ENCODE results near the gene MYO16. TPM values are rescaled to one million over a fixed set of nuclear protein-coding genes. Genes with fewer than 3 reads are reported as not detected.

Gene MYO16
- total and polyA plus RNA-seq, 2 of the 4 experiments (the other 2 are of a cell fraction): under 0.01 to 0.03 TPM

GRCh38 chr13:108615241-108615640 lies 14.2 kb upstream of the MYO16 start:
- H2BK5ac ChIP-seq (ENCODE audit: low read depth, low read length, poor library complexity, severe bottlenecking): no peak overlapping the region
- no peak overlapping the region for H3K23ac ChIP-seq (ENCODE audit: low read depth, low read length)
- H2AK9ac ChIP-seq (replicated peaks; ENCODE audit: low read depth, low read length, poor library complexity): no peak overlapping the region
- H4K5ac ChIP-seq (ENCODE audit: low read depth, low read length): no peak overlapping the region
- H3K9me3 ChIP-seq (ENCODE audit: control insufficient read depth, insufficient read depth, low read length): no peaks in the 10 kb centered on the region
- H4K20me1 ChIP-seq (ENCODE audit: insufficient read depth, low read length): no peaks in the 10 kb centered on the region
- no peak overlapping the region for H3K4me2 ChIP-seq (ENCODE audit: low read depth, low read length)
- H3K14ac ChIP-seq (replicated peaks; ENCODE audit: low read depth, low read length): no peak overlapping the region
- no peak overlapping the region for H2AFZ ChIP-seq (replicated peaks; ENCODE audit: low read length, poor library complexity)
- dilution Hi-C loops (cut with HindIII; ENCODE audit: low sequenced_read_pairs, unreplicated experiment) (no loop called here), in situ Hi-C loops (cut with MboI; ENCODE audit: low sequenced_read_pairs) (no loop called here), intact Hi-C loops (cut with micrococcal nuclease) (no loop called here)
- no peaks in the 10 kb centered on the region for H3K4me1 ChIP-seq (ENCODE audit: control insufficient read depth, insufficient read depth, low read length)
- ChIA-PET POLR2A (ENCODE audit: unreplicated experiment) (no interaction called here), CTCF (no interaction called here)
- no peak for TF ChIP-seq RFX5 (IDR thresholded peaks at IDR 0.05; ENCODE audit: low read depth, low read length)
- no peak for TF ChIP-seq ELK1 (IDR thresholded peaks at IDR 0.05; ENCODE audit: borderline replicate concordance, low read depth, low read length)
- TF ChIP-seq SMC3 (IDR thresholded peaks at IDR 0.05; ENCODE audit: low read depth, low read length): no peak
- TF ChIP-seq POLR2A (IDR thresholded peaks at IDR 0.05; ENCODE audit: low read depth, low read length): no peak
- no peak for TF ChIP-seq CTCF (conservative IDR thresholded peaks at IDR 0.05; ENCODE audit: low read depth, low read length)
- no peak for TF ChIP-seq FOS (IDR thresholded peaks at IDR 0.05; ENCODE audit: low read depth, low read length)
- no peak for TF ChIP-seq NFE2L2 (IDR thresholded peaks at IDR 0.05; ENCODE audit: low read depth, low read length)
- TF ChIP-seq RCOR1 (IDR thresholded peaks at IDR 0.05; ENCODE audit: insufficient replicate concordance, low read length): no peak
- TF ChIP-seq MAFK (IDR thresholded peaks at IDR 0.05; ENCODE audit: low read depth, low read length): no peak
- TF ChIP-seq MAZ (IDR thresholded peaks at IDR 0.05; ENCODE audit: borderline replicate concordance, low read depth, low read length): no peak
- TF ChIP-seq USF2 (IDR thresholded peaks at IDR 0.05; ENCODE audit: low read depth, low read length): no peak
- TF ChIP-seq BHLHE40 (IDR thresholded peaks at IDR 0.05; ENCODE audit: low read depth, low read length): no peak
- TF ChIP-seq RAD21 (IDR thresholded peaks at IDR 0.05; ENCODE audit: low read length): no peak
- no peak for TF ChIP-seq CEBPB (IDR thresholded peaks at IDR 0.05; ENCODE audit: low read depth, low read length)
- H3K9me1 ChIP-seq (ENCODE audit: insufficient read depth, low read length): no peaks in the 10 kb centered on the region
- no peak overlapping the region for H3K4ac ChIP-seq (ENCODE audit: low read depth, low read length)
- no peak overlapping the region for H3K18ac ChIP-seq (ENCODE audit: low read depth, low read length)
- no peak overlapping the region for H3K56ac ChIP-seq (ENCODE audit: extremely low read depth, insufficient read depth, low read length)
- DNase-seq: no peak
- no peak overlapping the region for H2BK20ac ChIP-seq (ENCODE audit: low read depth, low read length)
- no peak overlapping the region for H2BK120ac ChIP-seq (ENCODE audit: low read depth, low read length)
- H4K8ac ChIP-seq (ENCODE audit: low read depth in 2 of 2, low read length in 2 of 2): no peak overlapping the region
- H4K91ac ChIP-seq (ENCODE audit: insufficient read depth, low read depth, low read length): no peak overlapping the region
- no TSS peak for BruUV-seq (replicated peaks)
- no peak overlapping the region for H3K27ac ChIP-seq (ENCODE audit: insufficient read depth, low read length)
- no peak overlapping the region for H2AK5ac ChIP-seq (ENCODE audit: low read depth, low read length)
- H2BK15ac ChIP-seq (ENCODE audit: low read depth, low read length): no peak overlapping the region
- H3K9ac ChIP-seq (ENCODE audit: low read depth, low read length): no peak overlapping the region
- WGBS, 2 experiments (ENCODE audit: extremely low coverage in 2 of 2, insufficient read length in 1 of 2): no CpG with 5 or more reads among the region's 3 CpGs
- H3K36me3 ChIP-seq (ENCODE audit: control insufficient read depth, insufficient read depth, low read length): no peaks in the 10 kb centered on the region
- no peak overlapping the region for H3K4me3 ChIP-seq (ENCODE audit: insufficient read depth, low read depth, low read length)
- no peaks in the 10 kb centered on the region for H3K79me1 ChIP-seq (ENCODE audit: low read depth in 1 of 2, low read length in 2 of 2)
- ATAC-seq (ENCODE audit: low read depth): no peak
- no peaks in the 10 kb centered on the region for H3K27me3 ChIP-seq (ENCODE audit: control insufficient read depth, insufficient read depth, low read length)
